ENCODE measurements around the gene NPC1L1.

Gene NPC1L1

DNA sequence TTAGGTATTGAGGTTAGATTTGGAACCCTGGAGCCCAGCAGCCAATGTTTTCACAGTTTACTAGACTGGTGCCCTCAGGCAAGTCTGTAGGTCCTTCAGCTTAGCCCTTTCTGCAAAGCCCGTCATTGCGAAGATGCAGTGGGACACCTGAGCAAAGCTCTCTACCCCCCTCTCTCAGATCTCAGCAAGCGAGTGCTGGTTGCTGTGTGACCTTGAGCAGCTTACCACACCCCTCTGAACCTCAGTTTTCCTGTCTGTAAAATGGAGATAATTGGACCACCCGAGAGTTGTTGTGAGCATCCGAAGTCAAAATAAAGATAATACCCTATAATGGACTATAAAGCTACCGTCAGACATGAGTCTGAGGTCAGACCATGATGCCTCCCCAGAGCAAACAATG lies 3.7 kb downstream of the NPC1L1 start:
- DNase-seq = no peak

GRCh38 chr7:44536090-44536489 lies 5.0 kb downstream of the NPC1L1 start:
- DNase-seq = no peak

GRCh38 chr7:44535348-44536064 lies 5.6 kb downstream of the NPC1L1 start:
- DNase-seq = no peak

DNA sequence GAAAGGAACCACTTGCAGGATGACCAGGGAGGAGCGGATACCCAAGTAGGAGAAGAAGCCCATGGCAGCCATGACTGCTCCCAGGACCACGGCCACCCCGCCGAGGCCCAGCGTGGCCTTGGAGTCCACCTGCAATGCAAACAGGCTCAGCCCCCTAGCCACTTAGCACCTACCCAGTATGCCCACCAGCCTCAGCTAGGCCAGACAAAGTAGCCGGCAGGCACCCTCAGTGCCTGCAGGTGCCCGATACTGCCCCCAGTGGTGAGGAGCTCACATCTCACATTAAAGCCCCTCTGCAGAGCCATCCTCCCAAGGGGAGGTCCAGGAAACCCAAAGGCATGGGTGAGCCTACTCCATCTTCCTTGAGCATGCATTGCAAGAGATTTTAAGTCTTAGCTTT lies 6.6 kb downstream of the NPC1L1 start:
- peak in 1 of 14 donors; percentile 3 for DNase-seq

DNA sequence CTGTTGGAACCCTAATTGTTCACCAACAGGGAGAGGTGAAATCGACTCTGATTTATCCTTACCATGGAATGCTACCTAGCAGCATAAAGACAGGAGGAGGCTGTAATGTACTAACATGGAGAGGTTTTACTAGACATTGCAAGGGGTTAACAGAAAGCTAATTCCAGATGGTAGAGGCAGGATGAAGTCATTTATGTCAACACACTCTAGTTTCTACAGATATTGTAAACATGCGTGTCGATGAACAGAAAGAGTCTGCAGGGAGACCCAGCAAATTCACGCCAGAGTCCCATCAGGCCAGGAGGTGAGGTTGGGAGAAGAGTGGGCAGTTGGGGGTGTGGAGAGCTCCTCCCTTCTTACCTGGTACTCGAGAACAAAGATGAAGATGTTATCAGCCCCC lies 7.0 kb downstream of the NPC1L1 start:
- no peak for DNase-seq

- no peak for DNase-seq
Observed at GRCh38 chr7:44533301-44534055, 7.7 kb downstream of the NPC1L1 start.

DNA sequence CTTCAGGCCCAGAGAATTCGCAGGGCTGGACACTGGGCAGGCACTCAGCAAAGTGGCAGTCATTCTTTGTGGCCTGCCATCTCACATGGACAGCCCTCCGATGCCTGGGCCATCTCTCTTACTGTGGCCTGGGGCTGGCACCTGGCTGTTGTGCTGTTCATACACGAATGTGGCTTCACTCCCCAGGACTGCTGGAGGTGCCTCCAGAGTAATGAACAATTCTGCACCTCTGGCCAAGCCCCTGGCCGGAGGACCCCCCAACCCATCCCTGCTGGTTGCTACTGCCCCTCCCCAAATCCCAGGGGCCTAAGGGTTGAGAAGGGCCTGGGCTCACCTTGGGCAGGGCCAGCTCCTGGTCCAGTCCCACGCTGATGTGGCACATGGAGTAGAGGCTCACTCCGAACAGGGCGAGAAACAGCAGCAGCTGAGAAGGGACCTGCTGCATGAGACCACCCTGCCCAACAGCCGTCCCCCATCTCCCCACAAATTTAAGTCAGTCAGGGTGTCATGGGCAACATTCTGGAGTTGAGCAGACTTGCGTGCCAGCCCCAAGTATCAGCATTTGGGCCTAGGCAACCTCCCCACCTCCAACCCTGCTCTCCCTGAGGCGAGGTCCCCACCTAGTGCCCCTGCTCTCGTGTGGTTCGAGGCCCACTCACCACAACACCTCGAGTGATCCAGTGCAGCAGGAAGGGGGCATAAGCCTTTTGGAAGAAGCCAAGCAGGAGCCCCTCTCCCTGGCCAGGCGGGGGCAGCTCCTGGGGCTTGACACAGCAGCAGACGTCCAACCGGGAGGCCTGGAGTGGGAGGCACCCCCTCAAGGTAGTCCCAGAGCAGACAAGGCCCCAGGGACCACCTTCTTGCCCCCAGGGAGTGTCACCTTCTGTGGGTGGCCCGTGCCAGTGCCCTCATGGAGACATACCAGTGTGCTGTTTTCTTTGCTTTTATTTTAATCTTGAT lies 9.4 kb downstream of the NPC1L1 start:
- no peak for DNase-seq

- DNase-seq = no peak
Observed at GRCh38 chr7:44530990-44531389, 10.1 kb downstream of the NPC1L1 start.

DNA sequence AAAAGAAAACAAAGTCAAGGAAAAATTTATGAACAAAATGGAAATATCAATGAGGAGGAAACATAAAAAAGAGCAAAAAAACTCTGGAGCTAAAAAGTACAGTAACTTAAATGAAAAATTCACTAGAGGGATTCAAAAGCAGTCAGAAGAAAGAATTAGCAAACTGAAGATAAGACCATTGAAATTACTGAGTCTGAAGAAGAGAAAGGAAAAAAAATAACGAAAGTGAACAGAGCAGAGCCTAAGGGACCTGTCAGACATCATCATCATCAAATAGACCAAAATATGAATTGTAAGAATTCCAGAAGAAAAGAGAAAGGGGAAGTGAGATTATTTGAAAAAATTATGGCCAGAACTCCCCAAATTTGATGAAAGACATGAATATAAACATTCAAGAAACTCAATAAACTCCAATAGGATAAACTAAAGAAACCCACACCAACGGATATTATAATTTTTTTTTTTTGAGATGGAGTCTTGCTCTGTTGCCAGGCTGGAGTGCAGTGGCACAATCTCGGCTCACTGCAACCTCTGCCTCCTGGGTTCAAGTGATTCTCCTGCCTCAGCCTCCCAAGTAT lies 16.2 kb downstream of the NPC1L1 start:
- no peak for DNase-seq

DNA sequence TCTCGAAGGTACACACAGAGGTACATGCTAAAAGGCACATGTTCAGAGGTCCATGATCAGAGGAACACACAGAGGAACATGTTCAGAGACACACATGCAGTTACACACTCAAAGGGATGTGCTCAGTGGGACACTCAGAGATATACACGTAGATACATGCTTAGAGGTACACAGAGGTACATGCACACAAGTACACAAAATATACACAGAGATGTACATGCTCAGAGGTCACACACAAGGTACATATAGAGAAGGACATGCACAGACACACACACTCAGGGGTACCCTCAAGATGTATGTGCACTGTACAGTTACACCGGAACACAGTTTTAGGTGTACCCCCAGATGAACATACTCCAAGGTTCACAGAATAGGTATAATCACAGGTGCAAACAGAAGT lies 18.8 kb downstream of the NPC1L1 start:
- no peak for DNase-seq

DNA sequence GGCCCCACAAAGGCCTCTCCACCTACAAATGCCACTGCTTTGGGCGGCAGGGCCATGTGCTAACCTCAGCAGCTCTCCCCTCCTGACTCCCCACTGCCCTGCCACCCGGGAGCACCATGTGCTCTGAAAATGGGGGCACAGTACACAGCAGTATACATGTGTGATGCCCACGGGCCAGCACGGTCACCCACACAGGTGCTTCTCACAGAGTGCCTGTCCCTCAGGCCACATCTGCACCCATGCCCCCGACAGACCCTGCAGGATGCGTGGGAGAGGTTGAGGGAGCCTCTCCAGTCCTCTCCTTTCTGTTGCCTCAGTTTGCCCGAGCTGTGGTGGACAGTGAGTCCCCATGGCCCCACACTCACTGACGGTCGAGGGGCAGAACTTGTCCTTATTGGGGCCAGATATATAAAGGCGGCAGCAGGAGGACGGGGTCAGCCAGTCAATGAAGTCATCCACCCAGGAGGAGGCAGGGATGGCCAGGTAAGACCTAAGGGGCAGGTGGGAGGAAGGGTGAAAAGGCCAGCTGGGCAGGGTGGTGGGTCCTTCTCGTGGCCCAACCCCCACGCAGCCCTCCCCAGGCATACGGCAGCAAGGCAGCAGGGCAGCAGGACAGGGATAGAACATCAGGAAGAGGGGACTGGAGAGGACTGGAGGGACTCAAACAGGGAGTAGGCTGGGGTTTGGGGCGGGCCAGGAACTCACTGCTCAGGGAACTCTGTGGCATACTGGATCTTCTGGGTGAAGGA lies 19.6 kb downstream of the NPC1L1 start:
- DNase-seq = peak in 1 of 14 donors; percentile 1

GRCh38 chr7:44520574-44520973 lies 20.6 kb downstream of the NPC1L1 start:
- DNase-seq = no peak

DNA sequence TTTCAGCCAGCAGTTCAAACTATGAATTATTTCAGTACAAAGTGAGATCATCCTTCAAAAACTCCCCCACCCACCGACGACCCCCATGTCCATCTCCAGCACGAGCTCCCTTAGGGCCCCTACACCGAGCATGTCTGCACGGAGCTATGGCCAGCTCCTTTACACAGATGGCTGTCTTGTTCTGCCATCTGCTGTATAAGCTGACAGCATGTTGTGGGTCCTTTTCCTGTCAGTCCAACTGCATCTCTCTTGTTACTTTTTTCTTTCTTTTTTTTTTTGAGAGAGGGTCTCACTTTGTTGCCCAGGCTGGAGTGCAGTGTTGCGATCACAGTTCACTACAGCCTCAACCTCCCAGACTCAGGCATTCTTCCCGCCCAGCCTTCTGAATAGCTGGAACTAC lies 21.6 kb downstream of the NPC1L1 start:
- DNase-seq = no peak

DNA sequence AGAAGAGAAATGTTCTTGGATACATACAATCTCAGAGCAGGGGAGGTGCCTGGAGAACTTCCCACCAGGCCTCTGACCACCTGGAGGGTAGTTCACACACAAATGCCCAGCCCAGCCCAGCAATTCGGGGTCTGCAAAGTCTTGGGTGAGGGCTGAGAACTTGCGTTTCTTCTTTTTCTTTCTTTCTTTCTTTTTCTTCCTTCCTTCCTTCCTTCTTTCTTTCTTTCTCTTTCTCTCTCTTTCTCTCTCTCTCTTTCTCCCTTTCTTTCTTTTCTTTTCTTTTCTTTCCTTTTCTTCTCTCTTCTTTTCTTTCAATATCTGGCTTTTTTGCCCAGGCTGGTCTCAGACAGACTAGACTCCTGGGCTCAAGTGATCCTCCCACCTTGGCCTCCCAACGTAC lies 22.4 kb downstream of the NPC1L1 start:
- DNase-seq = no peak

DNA sequence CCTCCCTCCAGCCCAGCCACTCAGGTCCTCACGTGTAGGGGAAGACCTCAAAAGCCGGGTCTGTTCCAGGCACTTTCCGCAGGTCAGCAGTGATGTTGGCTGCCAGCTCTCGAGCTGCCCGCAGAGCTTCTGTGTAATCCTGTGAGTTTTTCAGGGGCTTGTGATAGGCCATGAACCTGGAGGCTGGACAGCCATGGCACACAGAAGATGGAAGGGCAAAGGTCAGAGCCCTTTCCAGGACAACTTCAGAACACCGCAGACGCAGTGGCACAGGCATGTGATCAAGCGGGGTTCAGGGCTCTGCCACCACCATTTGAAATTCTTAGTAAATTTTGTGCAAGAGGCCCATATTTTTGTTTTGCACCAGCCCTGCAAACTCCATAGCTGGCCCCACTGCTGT lies 24.0 kb downstream of the NPC1L1 start:
- no peak for DNase-seq

- no peak for DNase-seq
Observed at GRCh38 chr7:44515590-44516268, 25.4 kb downstream of the NPC1L1 start.

DNA sequence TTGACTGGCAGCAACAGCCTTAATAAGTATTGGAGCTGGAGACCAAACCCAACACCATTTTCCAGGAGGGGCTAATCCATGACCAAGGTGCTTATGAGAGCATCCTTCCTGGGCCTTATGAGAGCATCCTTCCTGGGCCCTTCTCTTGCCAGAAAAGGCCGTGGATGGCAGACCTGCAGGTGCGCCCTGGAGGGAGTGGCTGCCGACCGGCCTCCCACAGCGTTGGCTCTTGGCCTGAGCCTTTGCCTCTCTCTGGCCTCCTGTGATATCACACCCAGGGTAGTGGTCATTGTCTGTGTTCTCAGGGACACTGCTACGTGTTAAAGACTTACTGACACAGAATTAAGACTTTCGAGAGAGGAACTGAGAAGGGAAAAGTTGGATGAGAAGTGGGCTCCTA lies 28.4 kb downstream of the NPC1L1 start:
- no peak for DNase-seq

DNA sequence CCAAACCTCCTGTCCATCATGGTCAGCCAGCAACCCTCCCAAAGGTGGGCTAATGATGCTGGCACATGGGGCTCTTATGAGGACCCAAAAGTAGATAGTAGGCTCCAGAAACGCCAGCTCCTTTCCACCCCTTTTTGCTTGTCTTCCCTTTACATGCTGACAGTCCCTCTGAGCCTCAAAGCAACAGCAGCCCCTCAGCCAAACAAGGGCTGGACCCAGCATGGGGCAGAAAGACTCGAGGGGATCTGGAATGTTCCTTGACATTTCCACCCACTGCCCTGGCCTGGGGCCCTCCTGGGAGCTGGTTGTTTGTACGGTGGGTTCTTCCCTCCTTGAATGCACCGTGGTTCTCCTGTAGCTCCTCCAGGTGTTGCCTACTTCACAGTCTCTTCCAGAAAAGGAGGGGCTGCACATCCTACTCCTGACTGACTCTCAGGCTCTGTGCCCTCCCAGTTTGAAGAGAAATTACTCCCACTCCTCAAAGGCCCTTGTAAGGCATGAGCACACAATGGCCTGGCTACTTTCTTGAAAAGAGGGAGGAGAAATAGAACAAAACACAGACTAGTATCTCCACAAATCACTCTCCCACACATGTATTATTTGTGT lies 29.2 kb downstream of the NPC1L1 start:
- no peak for DNase-seq

- no peak for DNase-seq
Observed at GRCh38 chr7:44511236-44511635, 29.9 kb downstream of the NPC1L1 start.

GRCh38 chr7:44508328-44509030 lies 32.7 kb downstream of the NPC1L1 start:
- no peak for DNase-seq

All from C1 segment of cervical spinal cord (tissue), 14 donors.